Limb (tissue), 2 donors: ENCODE results near the gene SEZ6L2.
"Not testable (repeated sequence)": the region's sequence is repeated elsewhere in the genome, so short reads cannot be mapped to it uniquely, and the experiment has no call there.

Source experiments
- DNase-seq, 2 donors: peaks; one replicate each; pipeline ENCODE4 v3.0.0-alpha.2; 2016; ENCODE audit errors: extremely low spot score in 2 of 2

The SEZ6L2 gene

GRCh38 chr16:29891525-29892457 is 7.6 kb downstream of the SEZ6L2 start:
- no peak for DNase-seq

DNA sequence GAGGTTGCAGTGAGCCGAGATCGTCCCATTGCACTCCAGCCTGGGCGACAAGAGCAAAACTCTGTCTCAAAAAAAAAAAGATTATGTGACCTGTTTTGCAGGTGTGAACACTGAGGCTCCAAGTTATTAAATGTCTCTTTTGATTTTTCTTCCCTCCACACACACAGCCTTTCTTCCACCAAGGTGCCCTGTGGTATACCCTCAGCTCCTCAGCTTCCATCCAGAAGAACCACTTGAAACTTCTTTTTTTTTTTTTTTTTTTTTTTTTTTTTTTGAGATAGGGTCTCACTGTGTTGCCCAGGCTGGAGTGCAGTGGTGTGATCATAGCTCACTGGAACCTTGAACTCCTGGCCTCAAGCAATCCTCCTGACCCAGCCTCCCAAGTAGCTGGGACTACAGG is 10.0 kb downstream of the SEZ6L2 start:
- not testable (repeated sequence) for DNase-seq

GRCh38 chr16:29883987-29884386 is 15.4 kb downstream of the SEZ6L2 start:
- no peak for DNase-seq

GRCh38 chr16:29881050-29881449 is 18.3 kb downstream of the SEZ6L2 start:
- no peak for DNase-seq

DNA sequence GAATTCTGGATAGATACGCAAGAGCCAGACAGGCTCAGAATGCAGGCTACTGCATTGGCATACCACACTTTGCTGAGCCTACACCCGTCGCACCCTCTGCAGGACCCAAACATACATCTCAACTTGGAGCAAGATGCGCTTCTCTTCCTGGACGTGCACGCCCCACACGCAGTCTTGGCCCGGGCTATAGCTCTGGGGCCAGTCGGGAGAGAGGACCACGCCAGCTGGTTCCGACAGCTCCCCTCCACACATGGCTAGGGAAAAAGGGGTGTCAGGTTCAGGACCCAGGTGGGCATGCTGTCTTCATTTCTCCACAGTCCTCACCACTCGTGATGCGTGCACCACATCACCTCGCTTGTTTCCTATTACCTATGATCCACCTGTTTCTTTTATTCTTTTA is 21.2 kb downstream of the SEZ6L2 start:
- no peak for DNase-seq

- no peak for DNase-seq
Measured at GRCh38 chr16:29877266-29877961, 21.9 kb downstream of the SEZ6L2 start.

GRCh38 chr16:29876594-29877249 is 22.6 kb downstream of the SEZ6L2 start:
- no peak for DNase-seq

DNA sequence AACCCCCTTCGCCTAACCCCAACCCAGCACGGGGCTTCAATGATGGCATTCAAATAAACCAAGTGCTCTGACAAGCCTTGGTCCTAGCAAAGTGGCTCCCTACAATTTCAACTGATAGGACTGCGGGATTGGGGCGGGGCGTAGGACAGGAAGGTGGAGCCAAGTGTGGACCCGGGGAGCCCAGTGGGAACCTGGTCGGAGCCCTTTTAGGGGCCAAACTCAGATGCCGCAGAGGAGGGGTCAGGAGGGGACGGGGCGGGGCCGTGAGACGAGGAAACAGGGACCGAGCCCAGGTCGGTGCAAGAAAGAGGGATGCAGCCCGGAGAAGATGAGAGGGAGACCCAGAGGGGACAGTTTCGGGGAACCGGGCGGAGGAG is 23.1 kb downstream of the SEZ6L2 start:
- DNase-seq: no peak

DNA sequence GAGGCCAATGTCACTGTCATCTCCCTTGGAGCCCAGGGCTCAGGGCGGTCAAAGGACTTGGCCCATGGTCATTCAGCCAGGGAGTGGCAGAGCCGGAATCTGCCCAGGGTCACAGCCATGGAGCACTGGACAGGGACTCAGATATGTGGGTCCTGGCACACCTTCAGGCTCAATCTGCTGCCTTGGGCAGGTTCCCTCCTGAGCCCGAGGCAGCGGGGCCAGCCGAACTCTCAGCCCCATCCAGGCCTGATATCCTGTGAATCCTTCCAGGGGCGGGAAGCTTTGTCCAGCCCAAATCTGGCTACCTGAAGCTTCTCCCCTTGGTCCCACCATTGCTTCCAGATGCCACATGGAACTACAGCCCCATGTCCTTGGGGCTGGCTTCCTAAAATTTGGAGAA is 24.1 kb downstream of the SEZ6L2 start:
- no peak for DNase-seq

GRCh38 chr16:29873319-29873718 is 26.0 kb downstream of the SEZ6L2 start:
- DNase-seq: no peak

DNA sequence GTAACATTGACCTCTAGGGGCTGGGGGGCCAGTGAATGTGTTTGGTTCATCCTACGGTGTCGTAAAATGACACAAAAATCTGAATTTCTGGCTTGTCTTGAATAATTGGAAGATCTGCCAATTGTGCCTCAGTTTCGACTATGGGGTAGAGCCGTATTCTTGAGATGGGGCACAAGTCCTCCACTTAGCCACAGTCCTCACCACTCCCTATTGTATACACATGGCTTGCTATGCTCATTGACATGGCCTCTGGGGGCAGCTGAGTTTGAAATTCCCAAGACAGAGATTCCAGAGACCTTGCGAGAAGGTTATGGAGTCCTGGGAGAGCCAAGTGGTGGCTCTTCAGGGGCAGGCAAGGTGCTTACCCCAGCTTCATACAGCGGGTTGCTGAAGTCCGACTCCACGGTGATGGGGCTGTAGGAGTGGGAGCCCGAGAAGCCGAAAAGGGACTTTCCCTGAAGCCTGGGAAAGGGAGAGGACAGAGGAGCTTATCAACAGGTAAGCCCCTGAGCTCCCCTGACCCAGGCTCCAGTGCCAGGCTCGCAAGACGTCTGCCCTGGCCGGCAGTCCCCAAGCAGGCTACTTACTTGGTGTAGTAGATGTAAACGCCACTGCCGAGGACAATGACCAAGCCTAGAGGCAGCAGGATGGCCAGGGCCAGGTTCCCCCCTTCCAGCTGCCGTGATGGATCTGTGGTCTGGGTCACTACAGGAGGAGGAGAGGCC is 27.4 kb downstream of the SEZ6L2 start:
- no peak for DNase-seq

- DNase-seq: not testable (repeated sequence)
Measured at GRCh38 chr16:29869067-29869466, 30.3 kb downstream of the SEZ6L2 start.

DNA sequence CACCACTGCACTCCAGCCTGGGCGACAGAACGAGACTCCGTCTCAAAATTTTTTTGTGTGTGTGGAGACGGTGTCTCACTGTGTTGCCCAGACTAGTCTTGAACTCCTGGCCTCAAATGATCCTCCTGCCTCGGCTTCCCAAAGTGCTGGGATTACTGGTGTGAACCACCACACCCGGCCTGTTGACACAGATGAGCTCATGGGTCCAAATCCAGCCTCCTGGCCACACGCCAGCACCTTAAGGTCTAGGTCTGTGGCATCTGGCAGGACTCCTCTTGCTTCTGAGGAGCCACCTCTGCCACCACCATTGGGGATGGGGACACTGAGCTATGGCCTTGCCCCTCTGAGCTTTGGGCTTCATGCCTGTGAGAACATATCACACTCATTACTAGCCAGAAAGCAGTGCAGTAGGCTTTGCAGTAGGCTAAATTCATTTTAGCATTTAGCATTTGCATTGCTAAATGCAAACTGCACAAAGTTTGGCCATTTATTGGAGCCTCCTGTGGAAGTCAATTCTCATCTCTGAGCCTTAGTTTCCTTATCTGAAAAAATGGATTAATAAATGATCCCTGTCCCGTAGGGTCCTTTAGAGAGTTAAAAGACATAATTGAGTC is 30.8 kb downstream of the SEZ6L2 start:
- no peak for DNase-seq

GRCh38 chr16:29864205-29864604 is 35.1 kb downstream of the SEZ6L2 start:
- no peak for DNase-seq

GRCh38 chr16:29863669-29863984 is 35.7 kb downstream of the SEZ6L2 start:
- DNase-seq: no peak

GRCh38 chr16:29862884-29863668 is 36.3 kb downstream of the SEZ6L2 start, which contains the start of gene CDIPT:
CDIPT (minus strand) TSS chr16:29863226; CDS start chr16:29862857, 369 bp downstream.
- peak; percentile 94 to 98 for DNase-seq

DNA sequence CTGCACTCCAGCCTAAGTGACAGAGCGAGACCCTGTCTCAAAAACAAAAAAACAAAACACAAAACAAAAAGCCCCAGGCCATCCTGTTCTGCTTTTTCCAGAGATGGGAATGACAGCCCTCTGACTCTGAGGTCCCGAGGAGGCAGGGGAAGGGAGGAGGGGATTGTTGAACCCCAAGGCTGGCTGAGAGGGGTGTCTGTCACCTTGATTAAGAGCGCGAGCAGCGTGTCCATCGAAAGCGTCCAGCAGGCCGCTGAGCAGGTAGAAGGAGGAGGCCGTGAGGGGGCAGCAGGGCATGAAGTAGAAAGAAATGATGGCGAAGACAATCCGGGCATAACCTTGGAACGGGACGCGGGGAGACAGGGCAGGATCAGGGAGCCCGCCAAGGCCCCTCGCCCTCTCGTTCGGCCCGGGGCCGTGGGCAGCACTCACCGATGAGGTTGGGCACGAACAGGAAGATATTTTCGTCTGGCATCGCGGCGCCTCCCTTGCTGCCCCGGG is 36.9 kb downstream of the SEZ6L2 start:
- no peak for DNase-seq

GRCh38 chr16:29860218-29860617 is 39.1 kb downstream of the SEZ6L2 start:
- DNase-seq: no peak

GRCh38 chr16:29858974-29859373 is 40.4 kb downstream of the SEZ6L2 start:
- DNase-seq: no peak
